ENCODE results near the gene TRIM61. TPM values are rescaled to one million over a fixed set of nuclear protein-coding genes. Genes with fewer than 3 reads are reported as not detected.

The TRIM61 gene
- total and polyA plus RNA-seq, 9 of the 15 experiments (the other 6 are each of a cell fraction or from before 2014, with no cell fraction given), result 0.07 to 0.92 (median 0.42) TPM

- no peak for TF ChIP-seq PTBP1 (IDR thresholded peaks at IDR 0.05; ENCODE audit: low read depth, low read length)
- peak; percentile 73 for TF ChIP-seq NFIC (IDR thresholded peaks at IDR 0.05)
- peak; percentile 39; the same call in 1 of the 2 replicates for TF ChIP-seq NFIX (CRISPR knock-in tag; IDR thresholded peaks at IDR 0.05; ENCODE audit: low read depth)
- no peak for ATAC-seq
- Histone ChIP-seq H2AFZ (ENCODE audit: low read depth, low read length) (no peak overlapping the region), H3K27ac (ENCODE audit: extremely low read depth, low read depth, low read length) (no peak overlapping the region), H3K9me3 (replicated peaks; ENCODE audit: control insufficient read depth, insufficient read depth, low read depth, low read length) (no peaks in the 10 kb centered on the region), H3K27me3 (ENCODE audit: control insufficient read depth in 2 of 2, insufficient read depth in 2 of 2, low read length in 2 of 2) (peaks cover 2 to 15% of the 10 kb centered on the region in 2 experiments; a peak in 2 of 5 replicates), H3K4me2 (ENCODE audit: insufficient read depth, low read length) (no peak overlapping the region), H3K9ac (ENCODE audit: insufficient read depth in 1 of 2, low read depth in 2 of 2, low read length in 2 of 2) (no peak overlapping the region), H3K79me2 (ENCODE audit: control insufficient read depth, insufficient read depth, low read length) (no peaks in the 10 kb centered on the region), H4K20me1 (replicated peaks; ENCODE audit: control insufficient read depth, insufficient read depth, low read length) (no peaks in the 10 kb centered on the region), H3K4me3 (no peak overlapping the region), H3K4me1 (replicated peaks in 1 of 2; ENCODE audit: control insufficient read depth in 2 of 2, insufficient read depth in 2 of 2, low read length in 2 of 2) (peaks cover 0 to 8% of the 10 kb centered on the region in 2 experiments; a peak in 2 of 5 replicates), H3K9me1 (ENCODE audit: control insufficient read depth, insufficient read depth, low read length) (no peaks in the 10 kb centered on the region), H3K36me3 (ENCODE audit: control insufficient read depth, insufficient read depth, low read length) (no peaks in the 10 kb centered on the region)
- ChIA-PET CTCF (ENCODE audit: low intra/inter-chr PET ratio) (no interaction called here), POLR2A (no interaction called here)
- DNase-seq (ENCODE audit: extremely low read depth in 1 of 4, low spot score in 3 of 4), result no peak
- in situ Hi-C loops (cut with MboI), result no loop called here
- FAIRE-seq, result no peak
- intact Hi-C loops (cut with micrococcal nuclease), result no loop called here
- WGBS (ENCODE audit: insufficient coverage, low coverage, missing lambda C conversion rate), result 0% methylated on average over 3 of the region's 3 CpGs
- BruUV-seq (replicated peaks), result no TSS peak
Observed at GRCh38 chr4:164952551-164952950, 24.9 kb downstream of the TRIM61 start.

- intact Hi-C loops (cut with micrococcal nuclease), result no loop called here
- no peak overlapping the region for H3K4me3 ChIP-seq
- no peak overlapping the region for H2AFZ ChIP-seq (ENCODE audit: low read depth, low read length)
- FAIRE-seq, result no peak
- no peaks in the 10 kb centered on the region for H3K9me3 ChIP-seq (replicated peaks; ENCODE audit: control insufficient read depth, insufficient read depth, low read depth, low read length)
- no peaks in the 10 kb centered on the region for H3K9me1 ChIP-seq (ENCODE audit: control insufficient read depth, insufficient read depth, low read length)
- ChIA-PET POLR2A (no interaction called here), CTCF (ENCODE audit: low intra/inter-chr PET ratio) (no interaction called here)
- no peak for ATAC-seq
- WGBS (ENCODE audit: insufficient coverage, low coverage, missing lambda C conversion rate), result 10% methylated on average over 1 of the region's 1 CpG
- H3K36me3 ChIP-seq (ENCODE audit: control insufficient read depth, insufficient read depth, low read length), result no peaks in the 10 kb centered on the region
- H3K4me1 ChIP-seq (replicated peaks in 1 of 2; ENCODE audit: control insufficient read depth in 2 of 2, insufficient read depth in 2 of 2, low read length in 2 of 2), result no peaks in the 10 kb centered on the region
- H3K9ac ChIP-seq (ENCODE audit: insufficient read depth in 1 of 2, low read depth in 2 of 2, low read length in 2 of 2), result no peak overlapping the region
- no peaks in the 10 kb centered on the region for H3K79me2 ChIP-seq (ENCODE audit: control insufficient read depth, insufficient read depth, low read length)
- no peaks in the 10 kb centered on the region for H4K20me1 ChIP-seq (replicated peaks; ENCODE audit: control insufficient read depth, insufficient read depth, low read length)
- no peak overlapping the region for H3K27ac ChIP-seq (ENCODE audit: extremely low read depth, low read depth, low read length)
- DNase-seq (ENCODE audit: extremely low read depth in 1 of 4, low spot score in 3 of 4), result no peak
- in situ Hi-C loops (cut with MboI), result no loop called here
- no TSS peak for BruUV-seq (replicated peaks)
- H3K4me2 ChIP-seq (ENCODE audit: insufficient read depth, low read length), result no peak overlapping the region
- peaks cover 0 to 14% of the 10 kb centered on the region in 2 experiments; a peak in 2 of 5 replicates for H3K27me3 ChIP-seq (ENCODE audit: control insufficient read depth in 2 of 2, insufficient read depth in 2 of 2, low read length in 2 of 2)
- TF ChIP-seq RBM22 (IDR thresholded peaks at IDR 0.05; ENCODE audit: low read depth, low read length, poor library complexity, severe bottlenecking) (no peak), REST (IDR thresholded peaks at IDR 0.05; ENCODE audit: borderline replicate concordance) (no peak), REST (CRISPR knock-in tag; IDR thresholded peaks at IDR 0.05; ENCODE audit: low read depth) (no peak), SP2 (IDR thresholded peaks at IDR 0.05; ENCODE audit: extremely low read depth, low read depth, low read length, poor library complexity, severe bottlenecking) (no peak), RFX5 (IDR thresholded peaks at IDR 0.05; ENCODE audit: low read depth, low read length) (no peak)
Observed at GRCh38 chr4:164949448-164950143, 27.9 kb downstream of the TRIM61 start.

Measured in K562 (cell line).